Smooth muscle cell of the brain vasculature (primary cell): ENCODE measurements around the gene ADRM1.

Source experiments
- DNase-seq: peaks from one replicate; pipeline ENCODE4 v3.0.0-alpha.2; 2012; ENCODE audit warnings: low read depth, low spot score

Gene ADRM1

DNA sequence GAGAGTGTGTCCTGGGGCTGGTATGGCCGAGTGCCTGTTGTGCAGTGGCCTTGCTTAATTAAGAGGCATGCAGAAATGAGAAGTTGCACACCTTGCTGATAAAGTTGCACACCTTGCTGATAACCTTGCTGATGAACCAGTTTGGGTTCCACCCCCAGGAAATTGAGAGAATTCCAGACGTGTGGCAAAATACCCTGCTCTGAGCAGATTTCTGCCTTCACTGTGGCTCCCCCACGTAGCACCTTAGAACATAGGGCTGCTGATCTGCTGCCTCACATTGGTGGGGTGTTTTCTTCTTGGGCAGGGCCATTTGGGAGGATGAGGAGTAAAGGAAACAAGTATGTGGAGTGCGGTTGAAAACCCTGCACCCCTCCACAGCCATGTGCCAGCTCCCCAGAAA, 22.5 kb upstream of the ADRM1 start:
- DNase-seq = no peak

GRCh38 chr20:62281161-62281933, 21.4 kb upstream of the ADRM1 start:
- DNase-seq = no peak

DNA sequence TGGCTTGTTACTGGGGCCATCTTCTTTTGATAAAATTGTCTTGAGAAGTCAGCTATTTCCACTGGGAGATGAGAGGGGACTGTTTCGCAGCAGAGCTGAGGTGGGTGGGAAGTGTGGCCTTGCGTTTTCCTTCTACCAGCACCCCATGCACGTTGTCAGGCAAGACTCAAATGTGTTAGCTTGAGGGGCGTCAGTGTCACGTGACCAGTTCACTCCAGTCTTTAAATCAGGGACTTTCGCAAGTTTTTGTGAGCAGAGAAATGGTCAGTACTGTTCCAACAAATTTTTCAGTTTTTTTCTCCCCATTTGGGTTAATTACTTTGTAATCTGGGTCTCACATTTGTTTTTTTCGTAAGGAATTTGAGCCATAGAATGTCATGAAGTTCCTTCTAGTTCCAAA, 20.7 kb upstream of the ADRM1 start:
- no peak for DNase-seq

DNA sequence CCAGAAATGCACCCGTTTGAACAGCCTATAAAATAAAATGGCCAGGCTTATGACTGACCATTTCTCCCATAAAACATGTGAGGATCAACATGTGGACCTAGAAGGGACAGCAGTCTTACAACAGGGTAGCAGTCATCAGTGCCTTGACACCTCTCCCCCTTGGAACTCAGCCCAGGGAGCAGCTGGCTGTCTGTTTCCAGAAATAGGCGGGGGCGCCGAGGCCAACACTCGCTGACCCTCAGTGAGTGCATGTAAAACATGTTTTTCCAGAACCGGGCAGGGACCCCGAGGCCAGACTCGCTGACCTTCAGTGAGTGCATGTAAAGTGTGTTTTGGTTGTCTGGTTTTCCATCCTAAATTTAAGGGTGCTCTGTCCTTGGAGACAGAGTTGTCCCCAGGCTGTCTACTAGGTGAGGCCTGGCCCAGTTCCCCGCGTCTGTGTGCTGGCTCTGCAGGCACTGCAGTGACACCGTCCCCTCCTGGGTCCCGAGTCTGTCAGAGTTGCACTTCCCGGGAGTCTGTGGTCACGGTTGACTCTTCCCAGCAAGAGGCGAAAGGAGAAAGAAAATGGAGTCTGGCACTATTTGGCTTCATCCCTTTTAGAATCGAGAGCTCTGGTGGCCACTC, 19.8 kb upstream of the ADRM1 start:
- no peak for DNase-seq

- no peak for DNase-seq
These were observed 18.3 kb upstream of the ADRM1 start for GRCh38 chr20:62284448-62284847.

- DNase-seq = no peak
These were observed 17.6 kb upstream of the ADRM1 start for GRCh38 chr20:62285151-62285550.

- no peak for DNase-seq
These were observed 17.1 kb upstream of the ADRM1 start for GRCh38 chr20:62285722-62286121.

DNA sequence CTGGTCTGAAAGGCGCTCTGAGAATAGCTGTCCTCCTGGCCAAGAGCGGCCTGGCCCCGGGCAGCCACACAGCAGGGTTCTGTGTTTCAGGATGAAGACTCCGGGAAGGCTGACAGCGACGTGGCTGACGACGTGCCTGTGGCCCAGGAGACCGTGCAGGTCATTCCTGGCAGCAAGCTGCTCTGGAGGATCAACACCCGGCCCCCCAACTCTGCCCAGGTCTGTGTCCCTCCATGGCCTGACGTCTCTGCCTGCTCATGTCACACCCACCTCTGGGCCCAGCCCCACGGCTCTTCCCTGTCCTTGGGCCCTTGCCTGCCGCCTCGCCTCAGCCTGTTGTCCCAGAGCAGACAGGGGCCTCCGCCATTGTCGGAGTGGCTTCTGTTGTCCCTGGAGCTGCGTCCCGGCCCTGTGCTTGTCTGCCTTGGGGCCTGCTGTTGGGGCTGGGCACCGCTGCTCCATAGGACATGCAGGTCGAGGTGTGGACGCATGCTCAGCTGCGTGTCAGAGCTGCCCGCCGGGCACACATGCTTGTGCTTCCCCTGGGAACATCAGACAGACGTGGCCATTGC, 16.2 kb upstream of the ADRM1 start:
- DNase-seq = no peak

- DNase-seq = no peak
These were observed 15.7 kb upstream of the ADRM1 start for GRCh38 chr20:62287129-62287528.

DNA sequence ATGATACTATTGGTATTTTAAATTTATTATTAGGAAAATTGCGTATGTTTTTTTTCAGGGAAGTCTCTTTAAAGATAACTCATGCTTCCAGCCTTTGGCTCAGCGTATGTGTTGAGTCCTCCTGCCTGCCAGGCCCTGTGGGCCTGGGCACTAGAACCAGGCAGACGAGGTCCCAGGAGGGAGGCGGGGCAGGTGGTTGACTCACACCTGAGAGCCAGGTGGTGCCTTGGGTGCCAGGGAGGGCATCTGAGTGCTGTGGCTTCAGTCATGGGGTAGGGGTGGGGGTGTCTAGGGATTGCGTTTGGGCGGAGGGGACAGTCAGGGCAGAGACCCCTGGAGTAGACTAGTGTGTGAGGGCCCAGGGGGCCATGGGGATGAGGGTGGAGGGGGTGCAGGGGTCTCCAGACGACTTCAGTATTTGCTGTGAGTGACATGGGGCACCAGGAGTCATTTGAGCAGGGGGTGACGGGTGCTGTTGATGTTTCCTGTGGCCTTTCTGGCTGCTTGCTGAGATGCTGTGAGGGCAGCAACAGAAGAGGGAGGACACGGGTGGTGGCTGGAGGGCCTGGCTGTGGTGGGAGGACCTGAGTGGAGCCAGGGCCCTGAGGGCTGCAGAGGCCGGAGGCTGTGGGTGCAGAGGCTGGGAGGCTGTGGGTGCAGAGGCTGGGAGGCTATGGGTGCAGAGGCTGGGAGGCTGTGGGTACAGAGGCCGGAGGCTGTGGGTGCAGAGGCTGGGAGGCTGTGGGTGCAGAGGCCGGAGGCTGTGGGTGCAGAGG, 14.8 kb upstream of the ADRM1 start:
- DNase-seq = no peak

- DNase-seq = no peak
These were observed 14.2 kb upstream of the ADRM1 start for GRCh38 chr20:62288535-62289105.

DNA sequence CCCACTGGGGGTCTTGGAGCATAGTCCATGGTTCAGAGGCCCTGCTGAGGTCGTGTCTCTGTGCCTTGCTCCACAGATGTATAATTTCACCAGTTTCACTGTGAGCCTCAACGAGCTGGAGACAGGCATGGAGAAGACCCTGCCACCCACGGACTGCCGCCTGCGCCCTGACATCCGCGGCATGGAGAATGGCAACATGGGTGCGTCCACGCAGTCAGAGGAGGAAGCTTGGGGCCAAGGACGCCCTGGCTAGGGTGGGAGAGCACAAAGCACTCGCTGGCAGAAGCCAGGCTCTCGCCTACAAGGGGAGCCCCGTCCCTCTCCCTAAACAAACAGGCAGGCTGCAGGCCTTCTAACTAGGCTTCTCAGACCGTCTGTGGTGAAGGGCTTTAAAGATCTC, 13.7 kb upstream of the ADRM1 start:
- no peak for DNase-seq

GRCh38 chr20:62289898-62290297, 12.9 kb upstream of the ADRM1 start:
- DNase-seq = no peak

DNA sequence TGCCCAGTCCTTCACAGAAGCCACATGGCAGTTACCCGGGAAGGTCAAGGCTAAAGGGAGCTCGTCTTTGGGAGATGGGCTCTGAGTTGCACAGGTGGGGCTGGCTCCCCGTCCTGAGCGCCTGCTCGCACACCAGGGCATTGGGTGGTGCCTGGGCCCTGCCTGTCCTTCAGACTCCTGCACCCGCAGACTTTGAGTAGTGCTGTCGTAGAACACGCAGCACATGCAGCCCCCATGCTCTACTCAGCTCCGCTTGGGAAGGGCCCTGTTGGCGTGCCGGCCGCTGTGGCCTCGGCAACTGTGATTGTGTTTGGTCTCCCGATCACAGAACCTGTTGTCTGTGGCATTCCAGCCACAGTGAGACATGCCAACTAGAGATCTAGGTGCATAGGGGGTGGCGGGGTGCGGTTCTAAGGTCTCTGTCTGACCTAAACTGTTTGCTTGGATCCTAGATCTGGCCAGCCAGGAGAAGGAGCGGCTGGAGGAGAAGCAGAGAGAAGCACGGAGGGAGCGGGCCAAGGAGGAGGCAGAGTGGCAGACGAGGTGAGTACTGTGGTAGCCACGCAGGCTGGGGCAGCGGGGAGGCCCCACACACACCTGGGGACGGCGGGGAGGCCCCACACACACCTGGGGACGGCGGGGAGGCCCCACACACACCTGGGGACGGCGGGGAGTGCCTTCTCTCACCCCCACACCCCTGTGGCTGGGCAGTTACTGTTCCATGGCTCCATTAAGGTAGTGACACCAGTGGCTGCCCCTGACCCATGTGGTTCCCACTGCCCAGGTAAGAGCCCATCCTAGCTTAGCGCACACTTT, 11.3 kb upstream of the ADRM1 start:
- DNase-seq = no peak

GRCh38 chr20:62292108-62292507, 10.7 kb upstream of the ADRM1 start:
- no peak for DNase-seq

GRCh38 chr20:62293111-62293784, 9.5 kb upstream of the ADRM1 start:
- DNase-seq = no peak

GRCh38 chr20:62293946-62294345, 8.9 kb upstream of the ADRM1 start:
- no peak for DNase-seq

GRCh38 chr20:62294516-62294915, 8.3 kb upstream of the ADRM1 start:
- DNase-seq = no peak

- DNase-seq = no peak
These were observed 5.9 kb upstream of the ADRM1 start for GRCh38 chr20:62296724-62297448.
